Measurements from ENCODE around the gene GPR179.

The GPR179 gene

GRCh38 chr17:38334480-38335364 lies 9.0 kb downstream of the GPR179 start:
- DNase-seq (ENCODE audit: low read depth): no peak
- no peak for TF ChIP-seq CTCF (conservative IDR thresholded peaks at IDR 0.05; ENCODE audit: low read depth, low read length)
- H3K4me3 ChIP-seq (ENCODE audit: low read length): no peak overlapping the region

GRCh38 chr17:38333635-38334295 lies 10.0 kb downstream of the GPR179 start:
- peak; percentile 81 for TF ChIP-seq CTCF (conservative IDR thresholded peaks at IDR 0.05; ENCODE audit: low read depth, low read length)
- DNase-seq (ENCODE audit: low read depth): no peak
- no peak overlapping the region for H3K4me3 ChIP-seq (ENCODE audit: low read length)

GRCh38 chr17:38332735-38333134 lies 11.0 kb downstream of the GPR179 start:
- no peak for DNase-seq (ENCODE audit: low read depth)
- no peak overlapping the region for H3K4me3 ChIP-seq (ENCODE audit: low read length)
- TF ChIP-seq CTCF (conservative IDR thresholded peaks at IDR 0.05; ENCODE audit: low read depth, low read length): no peak

GRCh38 chr17:38330941-38331411 lies 12.8 kb downstream of the GPR179 start:
- no peak for TF ChIP-seq CTCF (conservative IDR thresholded peaks at IDR 0.05; ENCODE audit: low read depth, low read length)
- no peak overlapping the region for H3K4me3 ChIP-seq (ENCODE audit: low read length)
- no peak for DNase-seq (ENCODE audit: low read depth)

- DNase-seq (ENCODE audit: low read depth): no peak
- TF ChIP-seq CTCF (conservative IDR thresholded peaks at IDR 0.05; ENCODE audit: low read depth, low read length): no peak
- H3K4me3 ChIP-seq (ENCODE audit: low read length): no peak overlapping the region
These were observed 13.7 kb downstream of the GPR179 start for GRCh38 chr17:38329808-38330730.

- H3K4me3 ChIP-seq (ENCODE audit: low read length): no peak overlapping the region
- no peak for TF ChIP-seq CTCF (conservative IDR thresholded peaks at IDR 0.05; ENCODE audit: low read depth, low read length)
- DNase-seq (ENCODE audit: low read depth): no peak
These were observed 14.5 kb downstream of the GPR179 start for GRCh38 chr17:38329284-38329683.

All from retinal pigment epithelial cell (primary cell).